Amniotic stem cell (primary cell): ENCODE data around the gene DDX60.

ENCODE experiments used
- DNase-seq: peaks from one replicate; lab custom pipeline; 2025; lab: John Stamatoyannopoulos, UW

The DDX60 gene

DNA sequence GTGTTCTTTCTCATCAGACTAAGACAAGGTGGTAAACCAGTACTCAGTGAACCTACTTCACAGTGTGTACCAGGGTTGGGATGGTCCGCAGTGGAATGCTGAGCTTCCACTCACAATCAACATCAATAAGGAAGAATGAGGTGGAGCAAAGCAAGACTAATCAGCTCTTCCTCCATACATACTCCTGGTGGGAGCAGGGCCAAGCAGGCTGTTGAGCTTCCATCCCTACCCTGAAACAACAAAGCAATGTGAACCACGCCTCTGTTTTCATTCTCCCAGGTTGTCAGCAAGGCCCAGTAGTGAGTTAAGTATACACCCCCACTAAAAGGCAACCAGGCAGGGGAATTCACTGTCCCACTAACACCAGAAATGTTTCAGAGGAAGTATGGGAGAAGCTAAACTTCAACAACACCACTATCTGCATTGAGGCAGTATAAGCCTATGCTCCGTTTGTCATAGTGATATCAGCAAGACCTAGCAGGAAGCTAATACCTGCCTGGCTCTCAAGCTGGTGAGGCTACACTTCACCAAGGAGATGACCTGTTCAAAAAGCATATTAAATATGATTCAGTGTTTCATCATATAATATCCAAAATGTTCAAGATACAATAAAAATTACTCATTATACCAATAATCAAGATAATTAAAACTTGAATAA lies 109.5 kb downstream of the DDX60 start:
- no peak for DNase-seq

DNA sequence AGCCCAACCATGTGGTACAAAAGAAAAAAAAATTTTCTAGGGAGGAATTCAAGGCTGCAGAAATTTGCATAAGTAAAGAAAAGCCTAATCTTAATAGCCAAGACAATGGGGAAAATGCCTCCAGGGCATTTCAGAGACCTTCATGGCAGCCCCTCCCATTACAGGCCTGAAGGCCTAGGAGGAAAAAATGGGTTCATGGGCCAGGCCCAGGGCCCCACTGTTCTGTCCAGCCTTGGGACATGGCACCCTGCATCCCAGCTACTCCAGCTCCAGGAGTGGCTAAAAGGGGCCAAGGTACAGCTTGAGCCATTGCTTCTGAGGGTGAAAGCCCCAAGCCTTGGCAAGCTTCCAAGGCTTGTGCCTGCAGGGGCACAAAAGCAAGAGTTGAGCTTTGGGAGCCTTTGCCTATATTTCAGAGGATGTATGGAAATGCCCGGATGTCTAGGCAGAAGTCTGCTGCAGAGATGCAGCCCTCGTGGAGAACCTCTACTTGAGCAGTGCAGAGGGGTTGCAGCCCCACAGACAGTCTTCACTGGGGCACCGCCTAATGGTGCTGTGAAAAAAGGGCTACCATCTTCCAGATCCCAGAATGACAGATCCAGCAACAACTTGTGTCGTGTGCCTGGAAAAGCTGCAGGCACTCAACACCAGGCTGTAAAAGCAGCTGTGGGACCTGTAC lies 115.2 kb downstream of the DDX60 start:
- DNase-seq, result no peak

DNA sequence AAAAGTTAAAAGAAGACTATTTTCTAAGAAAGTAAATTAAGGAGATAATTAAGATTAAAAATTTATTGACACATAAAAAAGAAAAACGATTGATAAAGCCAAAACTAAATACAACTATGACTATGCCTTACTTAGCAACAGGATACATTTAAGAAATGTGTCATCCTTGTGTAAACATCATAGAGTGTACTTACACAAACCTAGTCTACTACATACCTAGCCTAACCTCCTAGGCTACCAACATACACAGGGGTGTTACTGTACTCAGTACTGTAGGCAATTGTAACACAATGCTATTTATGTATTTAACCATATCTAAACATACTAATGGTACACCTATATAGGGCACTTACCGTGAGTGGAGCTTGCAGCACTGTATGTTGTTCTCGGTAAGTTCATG lies 117.9 kb downstream of the DDX60 start:
- no peak for DNase-seq

- no peak for DNase-seq
Observed at GRCh38 chr4:168199260-168199957, 119.1 kb downstream of the DDX60 start.

DNA sequence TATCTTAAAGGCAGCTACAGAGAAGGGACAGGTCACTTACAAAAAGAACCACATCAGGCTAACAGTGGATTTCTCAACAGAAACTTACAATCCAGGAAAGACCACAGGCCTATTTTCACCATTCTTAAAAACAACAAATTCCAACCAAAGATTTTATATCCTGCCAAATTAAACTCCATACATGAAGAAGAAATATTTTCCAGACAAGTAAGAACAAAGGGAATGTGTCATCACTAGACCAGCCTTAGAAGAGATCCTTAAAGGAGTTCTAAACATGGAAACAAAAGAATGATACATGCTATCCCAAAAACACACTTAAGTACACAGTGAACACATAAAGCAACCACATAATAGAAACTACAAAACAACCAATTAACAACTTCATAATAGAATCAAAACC lies 120.6 kb downstream of the DDX60 start:
- DNase-seq, result no peak

GRCh38 chr4:168188754-168189153 lies 129.8 kb downstream of the DDX60 start:
- no peak for DNase-seq

- DNase-seq, result peak; percentile 7
Observed at GRCh38 chr4:168183717-168184571, 134.6 kb downstream of the DDX60 start.

DNA sequence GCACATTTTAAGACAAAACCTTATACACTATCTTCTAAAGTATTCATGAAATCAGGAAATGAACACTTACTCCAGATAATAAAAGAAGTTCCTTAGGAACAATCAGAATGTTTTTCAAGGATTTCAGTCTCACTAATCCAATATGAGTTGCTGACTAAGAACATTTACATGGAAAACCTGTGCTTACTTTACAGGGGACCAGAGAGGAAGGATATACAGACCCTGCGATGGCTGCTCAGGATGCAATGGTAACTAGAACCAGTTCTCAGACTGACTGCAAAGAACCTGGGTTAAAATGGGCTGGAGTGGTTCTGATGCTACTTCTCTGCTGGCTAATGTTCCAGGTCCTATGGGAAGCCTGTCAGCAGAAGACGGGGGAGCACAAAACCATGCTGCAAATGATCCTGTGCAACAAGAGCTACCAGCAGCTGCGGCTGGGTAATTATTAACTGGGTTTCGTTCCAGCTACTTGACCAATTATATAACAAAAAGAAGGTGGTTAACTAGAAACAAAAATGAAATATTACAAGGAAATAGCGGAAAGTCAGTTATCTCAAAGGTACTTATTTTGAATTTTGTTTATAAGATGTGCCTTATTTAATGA lies 140.9 kb downstream of the DDX60 start:
- DNase-seq, result no peak

- DNase-seq, result no peak
Observed at GRCh38 chr4:168174308-168174707, 144.2 kb downstream of the DDX60 start.

GRCh38 chr4:168167714-168168284 lies 150.8 kb downstream of the DDX60 start:
- DNase-seq, result no peak
